ENCODE measurements around the gene SLCO6A1. TPM values are rescaled to one million over a fixed set of nuclear protein-coding genes. Genes with fewer than 3 reads are reported as not detected.

The SLCO6A1 gene
- total and polyA plus RNA-seq, 12 donors: 0.20 to 0.56 TPM; not detected in 10

DNA sequence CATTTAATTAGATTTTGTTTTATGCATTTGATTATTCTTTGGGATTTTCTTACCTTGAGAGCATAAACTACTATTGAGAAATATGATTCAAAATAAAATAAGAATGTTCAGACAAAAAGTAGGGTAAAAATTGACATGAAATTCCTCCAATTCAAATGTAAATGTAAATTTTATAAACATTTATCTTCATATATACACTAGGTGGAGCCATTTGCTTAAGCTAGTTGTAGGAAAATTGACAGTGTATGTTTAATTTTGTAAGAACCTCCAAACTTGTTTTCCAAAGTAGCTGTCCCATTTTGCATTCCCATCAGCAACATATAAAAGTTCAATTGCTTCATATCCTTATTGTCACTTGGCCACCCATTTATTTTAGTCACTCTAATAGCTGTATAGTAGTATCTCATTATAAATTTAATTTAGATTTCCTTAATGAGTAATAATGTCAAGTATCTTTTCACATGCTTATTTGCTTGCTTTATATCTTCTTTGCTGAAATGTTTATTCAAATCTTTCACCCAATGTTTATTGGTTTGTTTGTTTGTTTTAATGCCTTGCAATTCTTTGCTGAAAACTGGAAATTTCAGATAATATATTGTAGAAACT lies 37.6 kb upstream of the SLCO6A1 start:
- Histone ChIP-seq H3K4me3 (no peak overlapping the region), H3K4me1 (replicated peaks in 1 of 2) (no peaks in the 10 kb centered on the region), H3K27me3 (no peaks in the 10 kb centered on the region), H3K27ac (no peak overlapping the region), H3K9me3 (replicated peaks in 1 of 3) (no peaks in the 10 kb centered on the region), H3K36me3 (replicated peaks in 1 of 2) (no peaks in the 10 kb centered on the region)
- TF ChIP-seq CTCF (IDR thresholded peaks at IDR 0.05) (peak in 4 of 6 experiments; percentile 14 to 41 (median 34)), POLR2A (IDR thresholded peaks at IDR 0.05) (no peak)
- intact Hi-C loops (cut with DNase I): no loop called here
- no peak for DNase-seq

GRCh38 chr5:102532123-102532522 lies 33.3 kb upstream of the SLCO6A1 start:
- no peaks in the 10 kb centered on the region for H3K4me1 ChIP-seq (replicated peaks in 1 of 2)
- no peaks in the 10 kb centered on the region for H3K27me3 ChIP-seq
- WGBS, 4 donors: 39 to 57% (median 50%) methylated on average over 4 of the region's 4 CpGs
- no peak for TF ChIP-seq CTCF (IDR thresholded peaks at IDR 0.05)
- no peak for TF ChIP-seq POLR2A (IDR thresholded peaks at IDR 0.05)
- H3K36me3 ChIP-seq (replicated peaks in 1 of 2): no peaks in the 10 kb centered on the region
- H3K27ac ChIP-seq: no peak overlapping the region
- H3K4me3 ChIP-seq: no peak overlapping the region
- DNase-seq: no peak
- no peaks in the 10 kb centered on the region for H3K9me3 ChIP-seq (replicated peaks in 1 of 3)
- intact Hi-C loops (cut with DNase I): no loop called here

DNA sequence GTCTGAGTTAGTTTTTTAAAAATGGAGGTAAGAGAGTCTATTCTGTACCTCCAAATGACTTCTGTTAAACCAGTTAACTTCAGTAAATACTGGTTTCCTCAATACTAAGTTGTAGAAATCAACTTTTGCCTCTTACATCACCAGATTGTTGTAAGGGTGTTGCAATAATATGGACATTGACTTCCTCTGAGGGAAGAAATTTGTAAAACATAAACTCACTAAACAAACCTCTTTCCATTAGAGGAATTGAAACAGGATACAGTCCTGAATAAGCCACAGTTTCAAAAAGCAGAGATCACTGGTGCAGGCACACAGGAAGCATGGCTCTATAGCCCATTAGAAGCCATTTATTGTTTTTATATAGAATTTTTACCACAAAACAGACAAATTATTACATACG lies 32.7 kb upstream of the SLCO6A1 start:
- no peak overlapping the region for H3K27ac ChIP-seq
- TF ChIP-seq CTCF (IDR thresholded peaks at IDR 0.05): no peak
- no peak for TF ChIP-seq POLR2A (IDR thresholded peaks at IDR 0.05)
- H3K9me3 ChIP-seq (replicated peaks in 1 of 3): no peaks in the 10 kb centered on the region
- WGBS, 4 donors: 41 to 75% (median 63%) methylated on average over 1 of the region's 1 CpG
- H3K27me3 ChIP-seq: no peaks in the 10 kb centered on the region
- intact Hi-C loops (cut with DNase I): no loop called here
- H3K4me1 ChIP-seq (replicated peaks in 1 of 2): no peaks in the 10 kb centered on the region
- DNase-seq: no peak
- H3K4me3 ChIP-seq: no peak overlapping the region
- H3K36me3 ChIP-seq (replicated peaks in 1 of 2): no peaks in the 10 kb centered on the region

DNA sequence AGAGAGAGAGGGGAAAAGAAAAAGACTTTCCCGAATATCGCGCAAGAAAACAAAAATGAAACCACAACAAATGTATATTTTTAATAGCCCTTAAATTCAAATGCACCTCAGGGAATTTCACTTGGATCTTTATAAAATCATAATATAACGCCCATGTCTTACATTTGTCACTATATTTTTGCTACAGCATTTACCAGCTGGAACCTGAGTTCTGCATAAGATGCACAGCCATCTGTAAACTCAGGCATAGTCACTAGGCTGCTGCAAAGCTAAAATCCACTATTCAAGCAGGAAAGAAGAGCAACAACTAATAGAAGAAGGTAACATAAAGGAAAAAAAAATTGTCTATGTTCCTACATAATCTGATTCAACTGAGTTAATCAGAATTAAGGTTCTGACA lies 30.6 kb upstream of the SLCO6A1 start:
- DNase-seq: no peak
- Histone ChIP-seq H3K9me3 (replicated peaks in 1 of 3) (no peaks in the 10 kb centered on the region), H3K27me3 (no peaks in the 10 kb centered on the region), H3K4me3 (no peak overlapping the region), H3K36me3 (replicated peaks in 1 of 2) (no peaks in the 10 kb centered on the region), H3K4me1 (replicated peaks in 1 of 2) (no peaks in the 10 kb centered on the region), H3K27ac (no peak overlapping the region)
- WGBS, 4 donors: 81 to 88% (median 84%) methylated on average over 4 of the region's 4 CpGs
- TF ChIP-seq CTCF (IDR thresholded peaks at IDR 0.05) (no peak), POLR2A (IDR thresholded peaks at IDR 0.05) (no peak)
- intact Hi-C loops (cut with DNase I): no loop called here
